Omental fat pad (tissue), 4 donors: ENCODE measurements around the gene IZUMO4. TPM values are rescaled to one million over a fixed set of nuclear protein-coding genes. Genes with fewer than 3 reads are reported as not detected.

Experiments used
- ATAC-seq: fragments of 150-250 bp; one replicate; pipeline ENCODE4 v1.9.1; 2016; ENCODE audit warnings: mild to moderate bottlenecking, moderate library complexity; ENCODE audit not compliant: low FRiP score
- DNase-seq: peaks from one replicate; pipeline ENCODE4 v3.0.0-alpha.2; 2019; ENCODE audit warnings: low spot score
- CTCF ChIP-seq, 3 donors: fragments of 450-650 bp; IDR thresholded peaks; one replicate each; pipeline ENCODE4 v1.5.1; 2016 to 2017; ENCODE audit warnings: antibody characterized with exemption in 3 of 3, mild to moderate bottlenecking in 3 of 3, moderate library complexity in 2 of 3
- total RNA-seq, 4 donors: library from RNA; depleted of rRNA; stranded (reverse); fragments of >200 nt; gene quantifications; one replicate each; pipeline ENCODE4 v1.1.0, GENCODE V29; 2016

IZUMO4 gene
- total RNA-seq, 4 donors from 2014 or later = 3.7 to 5.5 (median 4.6) TPM

DNA sequence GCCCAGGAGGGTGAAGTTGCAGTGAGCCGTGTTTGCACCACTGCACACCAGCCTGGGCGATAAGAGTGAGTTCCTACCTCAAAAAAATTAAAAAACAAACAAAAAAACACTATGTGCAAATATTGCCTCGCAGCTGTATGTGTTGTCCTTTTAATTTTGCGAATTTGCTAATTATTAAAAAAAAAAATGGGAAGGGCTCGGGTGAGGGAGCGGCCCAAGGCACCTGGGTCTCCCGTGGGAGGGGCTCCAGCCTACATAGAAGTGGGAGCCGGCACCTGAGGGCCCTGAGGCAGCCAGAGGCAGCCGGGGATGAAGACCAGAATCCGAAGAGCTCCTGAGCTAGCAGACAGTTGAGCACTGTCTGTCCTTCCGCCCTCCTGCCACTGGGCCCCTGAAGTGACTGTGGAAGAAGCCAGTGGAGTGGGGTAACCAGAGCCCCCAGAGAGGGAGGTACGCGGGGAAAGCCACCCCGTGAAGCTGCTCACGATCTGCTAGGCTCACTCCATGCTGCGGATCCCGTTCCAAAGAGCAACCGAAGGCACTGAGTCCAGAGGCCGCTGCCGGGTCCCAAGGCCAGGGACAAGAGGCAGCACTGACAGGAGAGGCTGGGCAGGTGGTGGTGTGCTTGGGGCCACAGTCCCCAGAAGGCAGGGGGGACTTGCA is 6.5 kb downstream of the IZUMO4 start:
- no peak for TF ChIP-seq CTCF (IDR thresholded peaks at IDR 0.05)
- ATAC-seq (no peak), DNase-seq (no peak)

GRCh38 chr19:2108251-2109016 is 11.7 kb downstream of the IZUMO4 start:
- DNase-seq = no peak
- no peak for ATAC-seq
- TF ChIP-seq CTCF (IDR thresholded peaks at IDR 0.05) = no peak

DNA sequence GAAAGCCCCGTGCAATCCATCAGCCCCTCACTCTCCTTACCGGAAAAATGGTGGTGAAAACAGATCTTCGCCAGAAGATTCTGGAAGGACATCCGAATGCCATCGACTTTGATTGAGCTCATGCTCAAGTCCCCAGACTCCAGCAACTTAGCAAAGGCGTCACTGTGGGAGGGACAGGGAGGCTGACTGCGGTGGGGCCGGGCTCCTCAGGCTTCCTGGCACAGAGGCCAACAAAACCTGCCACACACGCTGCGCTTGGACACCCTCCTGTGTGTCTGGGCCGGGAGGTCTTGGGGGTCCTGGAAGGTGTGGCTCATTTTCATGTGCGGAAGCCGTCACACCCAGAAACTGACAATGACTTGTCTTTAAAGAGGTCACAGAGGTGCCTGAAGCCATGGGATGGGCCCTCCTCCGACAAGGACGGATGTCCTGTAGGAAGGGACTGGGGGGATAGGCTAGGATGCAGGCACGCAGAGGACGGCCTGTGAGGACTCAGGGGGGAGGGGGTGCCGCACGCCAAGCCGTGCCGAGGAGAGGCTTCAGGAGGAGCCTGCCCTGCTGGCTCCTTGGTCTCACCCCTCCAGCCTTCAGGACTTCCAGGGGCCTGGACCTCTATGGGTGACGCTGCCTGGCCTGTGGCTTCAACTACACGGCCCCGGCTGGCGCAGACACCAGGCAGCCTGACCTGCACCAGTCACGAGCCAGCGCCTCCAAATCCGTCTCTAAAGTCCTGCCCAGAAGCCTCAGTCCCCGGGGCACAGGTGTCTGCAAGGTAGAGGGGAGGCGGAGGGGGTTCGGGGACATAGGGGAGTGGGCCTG is 12.5 kb downstream of the IZUMO4 start:
- no peak for TF ChIP-seq CTCF (IDR thresholded peaks at IDR 0.05)
- ATAC-seq = no peak
- DNase-seq = no peak

- DNase-seq = no peak
- TF ChIP-seq CTCF (IDR thresholded peaks at IDR 0.05) = no peak
- ATAC-seq = no peak
Observed at GRCh38 chr19:2110822-2111221, 14.1 kb downstream of the IZUMO4 start.

GRCh38 chr19:2111425-2111824 is 14.7 kb downstream of the IZUMO4 start:
- no peak for TF ChIP-seq CTCF (IDR thresholded peaks at IDR 0.05)
- DNase-seq (no peak), ATAC-seq (no peak)

- DNase-seq (no peak), ATAC-seq (no peak)
- no peak for TF ChIP-seq CTCF (IDR thresholded peaks at IDR 0.05)
Observed at GRCh38 chr19:2111886-2112285, 15.2 kb downstream of the IZUMO4 start.
